ENCODE measurements around the gene CLSTN2. TPM values are rescaled to one million over a fixed set of nuclear protein-coding genes. Genes with fewer than 3 reads are reported as not detected.

Gene CLSTN2
- total RNA-seq, 1 experiment from 2014 or later, result 0.02 TPM

- ChIA-PET RAD21 (ENCODE audit: low non-redundant PET in 1 of 2, low total read pairs in 2 of 2, uncharacterized antibody in 2 of 2, unreplicated experiment in 2 of 2) (no interaction called here), CTCF (no interaction called here)
These were observed 399.3 kb downstream of the CLSTN2 start for GRCh38 chr3:140334132-140334929.

More at GRCh38 chr3:140334132-140334929, 399.3 kb downstream of the CLSTN2 start:
- H3K9me3 ChIP-seq (ENCODE audit: control insufficient read depth in 1 of 2, insufficient read depth in 1 of 2, low read depth in 1 of 2, low read length in 2 of 2), result no peaks in the 10 kb centered on the region
- no peaks in the 10 kb centered on the region for H3K4me1 ChIP-seq (ENCODE audit: control insufficient read depth in 1 of 2, insufficient read depth in 2 of 2, low read length in 2 of 2)
- no peak overlapping the region for H3K27ac ChIP-seq (ENCODE audit: low read depth, low read length)
- H3K4me2 ChIP-seq (ENCODE audit: low read length), result no peak overlapping the region
- no peak overlapping the region for H3K4me3 ChIP-seq (replicated peaks in 1 of 2; ENCODE audit: low read depth in 1 of 2, low read length in 2 of 2)
- no peaks in the 10 kb centered on the region for H3K79me2 ChIP-seq (ENCODE audit: insufficient read depth, low read length)
- DNase-seq (ENCODE audit: low read depth, low spot score), result no peak
- H2AFZ ChIP-seq (ENCODE audit: low read depth, low read length, poor library complexity, severe bottlenecking), result no peak overlapping the region
- intact Hi-C loops (cut with micrococcal nuclease), result no loop called here
- no TSS peak for BruUV-seq (replicated peaks)
- no peaks in the 10 kb centered on the region for H4K20me1 ChIP-seq (ENCODE audit: insufficient read depth)
- POLR2A ChIA-PET, result no interaction called here
- H3K9me2 ChIP-seq (ENCODE audit: insufficient read depth), result no peaks in the 10 kb centered on the region
- TF ChIP-seq REST (IDR thresholded peaks at IDR 0.05; ENCODE audit: low read depth) (no peak), CEBPB (IDR thresholded peaks at IDR 0.05; ENCODE audit: low read depth) (no peak), CTCF (IDR thresholded peaks at IDR 0.05 in 2 of 3, conservative IDR thresholded peaks at IDR 0.05 in 1 of 3; ENCODE audit: borderline replicate concordance in 1 of 3, insufficient read depth in 1 of 3, low read depth in 2 of 3, low read length in 2 of 3) (no peak), YY1 (IDR thresholded peaks at IDR 0.05; ENCODE audit: extremely low read depth, insufficient replicate concordance, low read depth, low read length) (no peak), ZFX (IDR thresholded peaks at IDR 0.05) (no peak), EZH2 (IDR thresholded peaks at IDR 0.05) (no peak), POLR2A (IDR thresholded peaks at IDR 0.05; ENCODE audit: borderline replicate concordance, extremely low read depth, insufficient read depth, insufficient read length) (no peak), POLR2AphosphoS5 (IDR thresholded peaks at IDR 0.05; ENCODE audit: low read depth, low read length) (no peak), FOSL1 (IDR thresholded peaks at IDR 0.05; ENCODE audit: low read depth) (no peak), TCF7L2 (IDR thresholded peaks at IDR 0.05; ENCODE audit: borderline replicate concordance, extremely low read depth, insufficient read depth, insufficient read length) (no peak)
- no peak overlapping the region for H3K9ac ChIP-seq (ENCODE audit: low read length)
- ATAC-seq, result no peak
- no peaks in the 10 kb centered on the region for H3K36me3 ChIP-seq (ENCODE audit: control insufficient read depth in 1 of 2, insufficient read depth in 2 of 2, low read length in 2 of 2)
- H3K27me3 ChIP-seq (ENCODE audit: insufficient read depth, low read length), result peaks cover 48% of the 10 kb centered on the region; the same call in 1 of the 2 replicates

All from HCT116 (cell line).